A549 treated with ZK216348 at 1 μM for 4 hours (cell line): ENCODE results near the gene YEATS4. TPM values are rescaled to one million over a fixed set of nuclear protein-coding genes. Genes with fewer than 3 reads are reported as not detected.

Experiments used
- total RNA-seq: library from RNA; stranded (reverse); fragments of 200-300 nt; extraction: Qiagen RNA extraction; gene quantifications from 5 replicates; pipeline ENCODE4 v1.2.3, GENCODE V29; 2022; ENCODE audit warnings: low read depth

YEATS4 gene
- 33.4 to 38.0 TPM (median 34.9 TPM) in 5 replicates for total RNA-seq

GRCh38 chr12:69359531-69360347 is at the start of gene YEATS4:
YEATS4 (plus strand) TSS chr12:69359743; CDS start chr12:69359973, 230 bp downstream.

DNA sequence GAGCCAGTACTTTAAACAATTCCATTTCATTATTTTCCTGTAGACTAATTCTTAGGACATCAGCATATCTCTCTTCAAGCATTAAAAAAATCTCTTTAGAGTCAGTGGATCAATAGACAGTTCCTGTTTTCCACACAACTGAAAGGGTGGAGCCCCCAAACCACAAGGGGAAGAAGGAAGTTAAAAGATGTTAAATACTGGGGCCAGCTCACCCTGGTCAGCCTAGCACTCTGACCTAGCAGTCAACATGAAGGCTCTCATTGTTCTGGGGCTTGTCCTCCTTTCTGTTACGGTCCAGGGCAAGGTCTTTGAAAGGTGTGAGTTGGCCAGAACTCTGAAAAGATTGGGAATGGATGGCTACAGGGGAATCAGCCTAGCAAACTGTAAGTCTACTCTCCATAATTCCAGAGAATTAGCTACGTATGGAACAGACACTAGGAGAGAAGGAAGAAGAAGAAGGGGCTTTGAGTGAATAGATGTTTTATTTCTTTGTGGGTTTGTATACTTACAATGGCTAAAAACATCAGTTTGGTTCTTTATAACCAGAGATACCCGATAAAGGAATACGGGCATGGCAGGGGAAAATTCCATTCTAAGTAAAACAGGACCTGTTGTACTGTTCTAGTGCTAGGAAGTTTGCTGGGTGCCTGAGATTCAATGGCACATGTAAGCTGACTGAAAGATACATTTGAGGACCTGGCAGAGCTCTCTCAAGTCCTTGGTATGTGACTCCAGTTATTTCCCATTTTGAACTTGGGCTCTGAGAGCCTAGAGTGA is 11.2 kb upstream of the YEATS4 start, which contains the start of gene LYZ:
LYZ (plus strand) TSS at position 220 of the 777 bp plus-strand sequence; CDS start at position 248, 28 bp downstream.

Other genes with a start within 250 kb of the YEATS4 start
- gene CPSF6, start 120.2 kb upstream of the YEATS4 start, total RNA-seq = 58.5 to 67.8 TPM (median 64.2 TPM) in 5 replicates
- gene LYZ, start 11.4 kb upstream of the YEATS4 start, total RNA-seq = 0.34 to 2.5 TPM (median 1.7 TPM) in 4 of 5 replicates, not detected in the other
- gene FRS2, start 110.6 kb downstream of the YEATS4 start, total RNA-seq = 7.6 to 13.7 TPM (median 10.7 TPM) in 5 replicates
- 263 to 400 TPM (median 294 TPM) in 5 replicates for gene CCT2, start 225.7 kb downstream of the YEATS4 start, total RNA-seq